DOHH2 (cell line): Measurements from ENCODE around the gene TIGD3.

Source experiments
- CTCF ChIP-seq: fragments of 200-600 bp; sonication (generic); IDR thresholded peaks from one replicate; pipeline ENCODE4 v1.5.1; 2014; ENCODE audit warnings: antibody characterized with exemption, mild to moderate bottlenecking, low read depth, low read length; ENCODE audit not compliant: poor library complexity, severe bottlenecking
- EZH2phosphoT487 ChIP-seq: fragments of 200-600 bp; sonication (generic); IDR thresholded peaks from 2 replicates; pipeline ENCODE4 v1.6.1; 2017; ENCODE audit warnings: borderline replicate concordance, mild to moderate bottlenecking, antibody characterized with exemption, low read length, moderate library complexity, mixed read lengths

- TF ChIP-seq CTCF (no peak), EZH2phosphoT487 (no peak)
Observed at GRCh38 chr11:65373839-65374580, 19.5 kb downstream of the TIGD3 start.
